Natural killer cell (primary cell): ENCODE measurements around the gene TAF4. TPM values are rescaled to one million over a fixed set of nuclear protein-coding genes. Genes with fewer than 3 reads are reported as not detected.
"Not testable (repeated sequence)": the region's sequence is repeated elsewhere in the genome, so short reads cannot be mapped to it uniquely, and the experiment has no call there.

Source experiments
- ATAC-seq, 3 donors: fragments of 150-1000 bp in 2 of 3; fragments of 200-7000 bp in 1 of 3; cut with Tn5 transposase; 1 replicate in 1 of 3; 2 replicates in 2 of 3; pipeline ENCODE4 v1.10.0; 2021; ENCODE audit warnings: mild to moderate bottlenecking in 2 of 3, moderate library complexity in 2 of 3
- DNase-seq, 2 donors: peaks; one replicate each; pipeline versions ENCODE4 v3.0.0 to v3.0.0-alpha.2; 2013 to 2021; ENCODE audit warnings: mixed read lengths in 1 of 2
- H3K27ac ChIP-seq: one replicate; pipeline ENCODE4 v1.5.1; 2013; ENCODE audit warnings: mild to moderate bottlenecking, low read length
- H3K27me3 ChIP-seq: one replicate; pipeline ENCODE4 v1.6.1; 2013; ENCODE audit warnings: low read length; ENCODE audit not compliant: control insufficient read depth, insufficient read depth
- H3K36me3 ChIP-seq: one replicate; pipeline ENCODE4 v1.6.1; 2013; ENCODE audit warnings: low read length; ENCODE audit not compliant: control insufficient read depth, insufficient read depth
- H3K4me1 ChIP-seq: one replicate; pipeline ENCODE4 v1.6.1; 2013; ENCODE audit warnings: low read length; ENCODE audit not compliant: control insufficient read depth, insufficient read depth
- H3K4me3 ChIP-seq: one replicate; pipeline ENCODE4 v1.5.1; 2013; ENCODE audit warnings: low read length
- H3K9me3 ChIP-seq: one replicate; pipeline ENCODE4 v1.6.1; 2013; ENCODE audit warnings: low read length; ENCODE audit not compliant: control insufficient read depth, insufficient read depth
- H3K27ac Mint-ChIP-seq, 2 donors: one replicate each; pipeline ENCODE4 v1.8.0; 2022; ENCODE audit warnings: mild to moderate bottlenecking in 2 of 2, mixed read lengths in 2 of 2, moderate library complexity in 1 of 2
- H3K27me3 Mint-ChIP-seq, 2 donors: one replicate each; pipeline ENCODE4 v1.8.0; 2022; ENCODE audit warnings: low read depth in 2 of 2, mixed read lengths in 2 of 2
- H3K36me3 Mint-ChIP-seq: one replicate; pipeline ENCODE4 v1.8.0; 2022; ENCODE audit warnings: mixed read lengths
- H3K4me1 Mint-ChIP-seq, 2 donors: one replicate each; pipeline ENCODE4 v1.8.0; 2022; ENCODE audit warnings: mixed read lengths in 2 of 2
- H3K4me3 Mint-ChIP-seq: one replicate; pipeline ENCODE4 v1.8.0; 2022; ENCODE audit warnings: mild to moderate bottlenecking, moderate library complexity, mixed read lengths
- H3K9me3 Mint-ChIP-seq, 2 donors: one replicate each; pipeline ENCODE4 v1.8.0; 2022; ENCODE audit warnings: mixed read lengths in 2 of 2
- WGBS: methylation state at CpG from one replicate; pipeline ENCODE4 v1.1.7; 2013; ENCODE audit warnings: missing lambda C conversion rate; ENCODE audit not compliant: insufficient coverage; 5-methylcytosine and 5-hydroxymethylcytosine counted together
- intact Hi-C: fragments of 100-400 bp; cut with micrococcal nuclease; formaldehyde crosslinking; loops from one replicate; pipeline ENCODE4 v1.14.2; 2022
- total RNA-seq, 4 donors: library from RNA; stranded (reverse); fragments of 120-200 nt in 1 of 4; gene quantifications; one replicate each; pipeline versions ENCODE4 v1.2.3 to v1.2.4, GENCODE V29; 2013 to 2022
- TF ChIP-seq, protein P1 (sequence below): fragments of 200-600 bp; IDR thresholded peaks from one replicate; pipeline ENCODE4 v1.8.0; 2022; ENCODE audit warnings: antibody characterized with exemption

TAF4 gene
- total RNA-seq, 3 donors from 2014 or later (not counting 1 experiment from before 2014, with no cell fraction given): 30.0 to 35.1 (median 30.3) TPM

DNA sequence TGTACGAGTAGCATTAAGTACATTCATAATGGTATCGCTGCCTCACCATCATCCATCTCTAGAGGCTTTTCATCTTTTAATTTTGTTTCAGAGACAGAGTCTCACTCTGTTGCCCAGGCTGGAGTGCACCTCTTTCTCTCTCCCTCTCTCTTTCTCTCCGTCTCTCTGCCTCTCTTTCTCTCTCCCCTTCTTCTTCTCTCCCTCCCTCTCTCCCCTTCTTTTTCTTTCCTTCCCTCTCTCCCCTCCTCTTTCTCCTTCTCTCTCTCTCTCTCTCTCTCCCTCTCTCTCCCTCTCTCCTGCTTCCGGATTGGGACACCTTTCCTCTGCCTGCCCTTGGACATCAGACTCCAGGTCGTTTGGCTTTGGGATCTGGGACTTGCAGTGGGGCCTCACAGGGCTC lies 17.6 kb upstream of the TAF4 start:
- no peak overlapping the region for H3K27ac ChIP-seq
- H3K36me3 ChIP-seq: no peaks in the 10 kb centered on the region
- intact Hi-C loops: no loop called here
- 74% methylated on average over 5 of the region's 5 CpGs for WGBS
- no peak overlapping the region for H3K4me3 ChIP-seq
- ATAC-seq (no peak), DNase-seq (no peak)
- no peak overlapping the region for H3K4me3 Mint-ChIP-seq
- no peaks in the 10 kb centered on the region for H3K4me1 Mint-ChIP-seq
- no peak overlapping the region for H3K27ac Mint-ChIP-seq
- H3K27me3 Mint-ChIP-seq: peaks cover 13 to 15% of the 10 kb centered on the region in 2 donors
- no peaks in the 10 kb centered on the region for H3K36me3 Mint-ChIP-seq
- H3K9me3 ChIP-seq: no peaks in the 10 kb centered on the region
- TF ChIP-seq, protein P1, sequence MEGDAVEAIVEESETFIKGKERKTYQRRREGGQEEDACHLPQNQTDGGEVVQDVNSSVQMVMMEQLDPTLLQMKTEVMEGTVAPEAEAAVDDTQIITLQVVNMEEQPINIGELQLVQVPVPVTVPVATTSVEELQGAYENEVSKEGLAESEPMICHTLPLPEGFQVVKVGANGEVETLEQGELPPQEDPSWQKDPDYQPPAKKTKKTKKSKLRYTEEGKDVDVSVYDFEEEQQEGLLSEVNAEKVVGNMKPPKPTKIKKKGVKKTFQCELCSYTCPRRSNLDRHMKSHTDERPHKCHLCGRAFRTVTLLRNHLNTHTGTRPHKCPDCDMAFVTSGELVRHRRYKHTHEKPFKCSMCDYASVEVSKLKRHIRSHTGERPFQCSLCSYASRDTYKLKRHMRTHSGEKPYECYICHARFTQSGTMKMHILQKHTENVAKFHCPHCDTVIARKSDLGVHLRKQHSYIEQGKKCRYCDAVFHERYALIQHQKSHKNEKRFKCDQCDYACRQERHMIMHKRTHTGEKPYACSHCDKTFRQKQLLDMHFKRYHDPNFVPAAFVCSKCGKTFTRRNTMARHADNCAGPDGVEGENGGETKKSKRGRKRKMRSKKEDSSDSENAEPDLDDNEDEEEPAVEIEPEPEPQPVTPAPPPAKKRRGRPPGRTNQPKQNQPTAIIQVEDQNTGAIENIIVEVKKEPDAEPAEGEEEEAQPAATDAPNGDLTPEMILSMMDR: no peak
- peaks cover 2% of the 10 kb centered on the region for H3K27me3 ChIP-seq
- H3K4me1 ChIP-seq: no peaks in the 10 kb centered on the region
- H3K9me3 Mint-ChIP-seq: no peaks in the 10 kb centered on the region

DNA sequence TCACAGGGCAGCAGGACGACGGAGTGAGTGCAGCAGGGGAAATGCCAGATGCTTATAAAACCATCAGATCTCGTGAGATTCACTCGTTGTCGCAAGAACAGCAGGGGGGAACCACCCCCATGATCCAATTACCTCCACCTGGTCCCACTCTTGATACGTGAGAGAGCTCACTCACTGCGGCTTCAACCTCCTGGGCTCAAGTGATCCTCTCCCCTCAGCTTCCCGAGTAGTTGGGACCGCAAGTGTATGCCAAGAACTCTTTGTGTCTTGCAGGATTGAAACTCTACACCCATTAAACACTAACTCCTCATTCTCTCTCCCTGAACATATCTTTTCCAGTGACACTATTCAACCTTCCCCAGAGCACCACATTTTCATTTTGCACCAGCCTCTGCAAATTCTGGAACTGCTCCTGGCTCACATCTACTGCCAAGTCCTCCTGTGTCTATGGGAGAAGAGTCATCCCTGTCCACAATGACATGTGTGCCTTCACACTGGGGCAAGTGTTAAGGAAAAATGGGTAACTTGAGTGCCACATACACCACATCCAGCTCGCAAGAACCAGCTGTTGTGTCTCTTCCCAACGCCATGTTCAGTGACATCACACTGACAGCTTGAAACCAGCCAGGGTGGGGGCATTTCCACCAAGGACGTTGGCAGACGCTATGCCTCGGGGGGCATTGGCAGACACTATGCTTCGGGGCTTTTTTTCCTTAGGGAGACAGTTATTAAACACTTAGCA lies 14.7 kb upstream of the TAF4 start:
- intact Hi-C loops: no loop called here
- H3K36me3 Mint-ChIP-seq: peaks cover 6% of the 10 kb centered on the region
- no peak overlapping the region for H3K4me3 ChIP-seq
- ATAC-seq (no peak), DNase-seq (no peak)
- TF ChIP-seq, protein P1: no peak
- H3K27me3 Mint-ChIP-seq: peaks cover 13 to 15% of the 10 kb centered on the region in 2 donors
- H3K27me3 ChIP-seq: no peaks in the 10 kb centered on the region
- no peak overlapping the region for H3K27ac ChIP-seq
- H3K4me1 ChIP-seq: no peaks in the 10 kb centered on the region
- H3K9me3 Mint-ChIP-seq: no peaks in the 10 kb centered on the region
- no peaks in the 10 kb centered on the region for H3K4me1 Mint-ChIP-seq
- H3K36me3 ChIP-seq: no peaks in the 10 kb centered on the region
- no peak overlapping the region for H3K27ac Mint-ChIP-seq
- H3K4me3 Mint-ChIP-seq: no peak overlapping the region
- H3K9me3 ChIP-seq: peaks cover 8% of the 10 kb centered on the region
- 73% methylated on average over 15 of the region's 15 CpGs for WGBS

DNA sequence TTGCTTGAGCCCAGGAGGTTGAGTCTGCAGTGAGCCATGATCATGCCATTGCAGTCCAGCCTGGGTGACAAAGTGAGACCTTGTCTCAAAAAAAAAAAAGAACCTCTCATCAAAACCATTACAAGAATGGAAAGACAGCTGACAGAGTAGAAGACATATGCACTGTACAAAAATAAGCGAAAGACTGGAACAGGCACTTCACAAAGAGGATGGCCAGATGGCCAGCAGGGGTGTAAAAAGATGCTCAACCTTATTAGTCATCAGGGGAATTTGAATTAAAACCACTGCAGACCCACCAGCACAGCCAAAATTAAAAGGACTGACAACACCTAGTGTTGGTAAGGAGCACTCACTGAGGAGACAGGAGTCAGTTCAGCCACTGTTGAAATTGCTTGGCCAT lies 13.5 kb upstream of the TAF4 start:
- peaks cover 7 to 11% of the 10 kb centered on the region in 2 donors for H3K27me3 Mint-ChIP-seq
- WGBS: 100% methylated on average over 1 of the region's 1 CpG
- Histone ChIP-seq H3K9me3 (peaks cover 9% of the 10 kb centered on the region), H3K4me1 (no peaks in the 10 kb centered on the region), H3K36me3 (no peaks in the 10 kb centered on the region), H3K4me3 (no peak overlapping the region), H3K27me3 (no peaks in the 10 kb centered on the region), H3K27ac (no peak overlapping the region)
- H3K9me3 Mint-ChIP-seq: peaks cover 2 to 3% of the 10 kb centered on the region in 2 donors
- no peak for DNase-seq
- peaks cover 12% of the 10 kb centered on the region for H3K36me3 Mint-ChIP-seq
- H3K4me3 Mint-ChIP-seq: no peak overlapping the region
- TF ChIP-seq, protein P1: no peak
- intact Hi-C loops: no loop called here
- H3K4me1 Mint-ChIP-seq: no peaks in the 10 kb centered on the region
- no peak overlapping the region for H3K27ac Mint-ChIP-seq
- ATAC-seq: no peak

DNA sequence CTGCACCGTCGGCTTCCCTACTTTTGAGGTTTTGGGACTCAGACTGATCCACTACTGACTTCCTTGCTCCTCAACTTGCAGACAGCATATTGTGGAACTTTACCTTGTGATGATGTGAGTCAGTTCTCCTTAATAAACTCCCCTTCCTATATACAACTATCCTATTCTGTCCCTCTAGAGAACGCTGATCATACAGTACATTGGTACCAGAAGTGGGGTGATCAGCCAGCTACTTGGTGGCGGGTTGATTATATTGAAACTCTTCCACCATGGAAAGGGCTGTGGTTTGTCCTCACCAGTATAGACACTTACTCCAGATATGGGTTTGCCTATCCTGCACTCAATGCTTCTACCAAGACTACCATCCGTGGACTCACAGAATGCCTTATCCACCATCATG lies 7.6 kb upstream of the TAF4 start:
- intact Hi-C loops: no loop called here
- peaks cover 9 to 12% of the 10 kb centered on the region in 2 donors for H3K27me3 Mint-ChIP-seq
- no peaks in the 10 kb centered on the region for H3K4me1 Mint-ChIP-seq

DNA sequence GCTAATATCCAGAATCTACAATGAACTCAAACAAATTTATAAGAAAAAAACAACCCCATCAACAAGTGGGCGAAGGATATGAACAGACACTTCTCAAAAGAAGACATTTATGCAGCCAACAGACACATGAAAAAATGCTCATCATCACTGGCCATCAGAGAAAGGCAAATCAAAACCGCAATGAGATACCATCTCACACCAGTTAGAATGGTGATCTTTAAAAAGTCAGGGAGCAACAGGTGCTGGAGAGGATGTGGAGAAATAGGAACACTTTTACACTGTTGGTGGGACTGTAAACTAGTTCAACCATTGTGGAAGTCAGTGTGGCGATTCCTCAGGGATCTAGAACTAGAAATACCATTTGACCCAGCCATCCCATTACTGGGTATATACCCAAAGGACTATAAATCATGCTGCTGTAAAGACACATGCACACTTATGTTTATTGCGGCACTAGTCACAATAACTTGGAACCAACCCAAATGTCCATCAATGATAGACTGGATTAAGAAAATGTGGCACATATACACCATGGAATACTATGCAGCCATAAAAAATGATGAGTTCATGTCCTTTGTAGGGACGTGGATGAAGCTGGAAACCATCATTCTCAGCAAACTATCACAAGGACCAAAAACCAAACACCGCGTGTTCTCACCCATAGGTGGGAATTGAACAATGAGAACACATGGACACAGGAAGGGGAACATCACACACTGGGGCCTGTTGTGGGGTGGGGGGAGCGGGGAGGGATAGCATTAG lies 6.2 kb upstream of the TAF4 start:
- intact Hi-C loops, H3K4me3 ChIP-seq, DNase-seq, H3K27me3 ChIP-seq, ATAC-seq, H3K4me3 Mint-ChIP-seq, H3K27ac Mint-ChIP-seq, H3K36me3 ChIP-seq, H3K9me3 Mint-ChIP-seq, H3K27ac ChIP-seq: not testable (repeated sequence)
- 100% methylated on average over 1 of the region's 8 CpGs for WGBS
- peaks cover 21% of the 10 kb centered on the region for H3K36me3 Mint-ChIP-seq
- H3K4me1 Mint-ChIP-seq: peaks cover 12 to 13% of the 10 kb centered on the region in 2 donors
- H3K4me1 ChIP-seq: peaks cover 14% of the 10 kb centered on the region
- peaks cover 9 to 12% of the 10 kb centered on the region in 2 donors for H3K27me3 Mint-ChIP-seq
- peaks cover 19% of the 10 kb centered on the region for H3K9me3 ChIP-seq

More for the DNA sequence above, 7.6 kb upstream of the TAF4 start:
- WGBS: 96% methylated on average over 5 of the region's 5 CpGs
- Mint-ChIP-seq H3K27ac (no peak overlapping the region), H3K36me3 (peaks cover 21% of the 10 kb centered on the region), H3K9me3 (peaks cover 2 to 3% of the 10 kb centered on the region in 2 donors), H3K4me3 (no peak overlapping the region)
- DNase-seq (no peak), ATAC-seq (no peak)
- H3K36me3 ChIP-seq: no peaks in the 10 kb centered on the region
- no peaks in the 10 kb centered on the region for H3K4me1 ChIP-seq
- TF ChIP-seq, protein P1: no peak
- H3K9me3 ChIP-seq: peaks cover 19% of the 10 kb centered on the region
- H3K4me3 ChIP-seq: no peak overlapping the region
- no peak overlapping the region for H3K27ac ChIP-seq
- peaks cover 5% of the 10 kb centered on the region for H3K27me3 ChIP-seq
